ENCODE measurements around the gene AGO3. TPM values are rescaled to one million over a fixed set of nuclear protein-coding genes. Genes with fewer than 3 reads are reported as not detected.

The AGO3 gene
- total and polyA plus RNA-seq, 2 experiments from 2014 or later: 19.2 to 27.3 TPM

- no peaks in the 10 kb centered on the region for H3K9me3 Mint-ChIP-seq
Measured at GRCh38 chr1:35923791-35924221, 7.1 kb upstream of the AGO3 start.

More at GRCh38 chr1:35923791-35924221, 7.1 kb upstream of the AGO3 start:
- no peak overlapping the region for H3K27ac ChIP-seq (ENCODE audit: low read depth)
- peaks cover 8% of the 10 kb centered on the region for H3K27me3 Mint-ChIP-seq (ENCODE audit: insufficient read depth, low read depth, poor library complexity)
- TF ChIP-seq ZNF114 (CRISPR knock-in tag; IDR thresholded peaks at IDR 0.05) (no peak), ETS1 (IDR thresholded peaks at IDR 0.05) (no peak), ZNF331 (CRISPR knock-in tag; IDR thresholded peaks at IDR 0.05; ENCODE audit: low read depth) (no peak), EZH2 (IDR thresholded peaks at IDR 0.05; ENCODE audit: low read depth, unreplicated experiment) (no peak), CREB1 (CRISPR knock-in tag; IDR thresholded peaks at IDR 0.05; ENCODE audit: low read depth) (no peak), JUNB (IDR thresholded peaks at IDR 0.05; ENCODE audit: unreplicated experiment) (no peak), ZNF462 (CRISPR knock-in tag; IDR thresholded peaks at IDR 0.05) (no peak), REST (IDR thresholded peaks at IDR 0.05; ENCODE audit: unreplicated experiment) (no peak), NANOG (IDR thresholded peaks at IDR 0.05; ENCODE audit: borderline replicate concordance) (no peak), STAT1 (IDR thresholded peaks at IDR 0.05; ENCODE audit: unreplicated experiment) (no peak)
- H3K79me2 ChIP-seq (replicated peaks; ENCODE audit: insufficient read depth): no peaks in the 10 kb centered on the region
- H3K36me3 ChIP-seq (ENCODE audit: insufficient read depth): peaks cover 21% of the 10 kb centered on the region
- no peak overlapping the region for H3K4me3 ChIP-seq
- peaks cover 3% of the 10 kb centered on the region; the same call in 2 of the 3 replicates for H3K4me1 Mint-ChIP-seq
- no peak for DNase-seq (ENCODE audit: low spot score)
- H3K9me2 ChIP-seq (ENCODE audit: insufficient read depth): no peaks in the 10 kb centered on the region
- H3F3A ChIP-seq (replicated peaks; ENCODE audit: low read depth): 0 out of 2 replicates have a peak, but pooled peaks cover 8% of the 10 kb centered on the region
- H3K4me3 Mint-ChIP-seq: no peak overlapping the region
- H3K36me3 Mint-ChIP-seq (ENCODE audit: low read depth): peaks cover 36% of the 10 kb centered on the region
- no peak overlapping the region for H3K4me2 ChIP-seq
- peaks cover 18% of the 10 kb centered on the region for H4K20me1 ChIP-seq (replicated peaks; ENCODE audit: insufficient read depth)
- no peaks in the 10 kb centered on the region for H3K27me3 ChIP-seq (ENCODE audit: insufficient read depth)
- no peaks in the 10 kb centered on the region for H3K4me1 ChIP-seq (ENCODE audit: insufficient read depth)
- no peak for ATAC-seq
- H3K27ac Mint-ChIP-seq: no peak overlapping the region
- H2AFZ ChIP-seq: no peak overlapping the region
